NCI-H128 (cell line): ENCODE results near the gene MTO1.
A peak's percentile ranks its signal among the peaks of the same experiment; 100 is the strongest.
"Not testable (repeated sequence)": the region's sequence is repeated elsewhere in the genome, so short reads cannot be mapped to it uniquely, and the experiment has no call there.

Experiments used
- DNase-seq: peaks from one replicate; lab custom pipeline; 2025; ENCODE audit not compliant: unreplicated experiment; lab: John Stamatoyannopoulos, UW

The MTO1 gene

DNA sequence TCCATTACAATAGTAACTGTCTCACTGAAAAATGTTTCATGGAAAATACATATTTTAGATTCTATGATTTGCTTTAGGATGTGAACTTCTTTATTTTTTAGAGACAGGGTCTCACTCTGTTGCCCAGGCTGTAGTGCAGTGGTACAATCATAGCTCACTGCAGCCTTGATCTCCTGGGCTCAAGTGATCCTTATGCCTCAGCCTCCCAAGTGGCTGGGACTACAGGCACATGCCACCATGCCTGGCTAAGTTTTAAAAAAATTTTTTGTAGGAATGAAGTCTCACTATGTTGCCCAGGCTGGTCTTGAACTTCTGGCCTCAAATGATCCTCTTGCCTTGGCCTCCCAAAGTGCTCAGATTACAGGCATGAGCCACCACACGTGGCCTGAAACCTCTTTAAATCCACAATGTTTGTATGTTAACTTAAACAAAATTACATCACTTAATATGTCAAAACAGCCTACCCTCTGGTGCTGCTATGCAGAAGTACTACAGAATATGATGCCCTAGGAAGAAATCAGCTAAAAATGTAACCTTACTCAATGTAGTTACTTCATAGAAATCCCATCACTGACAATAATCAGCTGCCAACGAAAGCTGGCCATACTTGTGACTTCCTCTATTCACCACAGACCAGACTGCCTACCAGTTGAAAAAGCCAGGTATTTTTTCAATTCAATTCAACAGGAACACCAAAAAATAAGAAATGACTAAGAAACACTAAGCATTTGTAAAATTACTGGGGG, 41.7 kb downstream of the MTO1 start:
- DNase-seq: no peak

DNA sequence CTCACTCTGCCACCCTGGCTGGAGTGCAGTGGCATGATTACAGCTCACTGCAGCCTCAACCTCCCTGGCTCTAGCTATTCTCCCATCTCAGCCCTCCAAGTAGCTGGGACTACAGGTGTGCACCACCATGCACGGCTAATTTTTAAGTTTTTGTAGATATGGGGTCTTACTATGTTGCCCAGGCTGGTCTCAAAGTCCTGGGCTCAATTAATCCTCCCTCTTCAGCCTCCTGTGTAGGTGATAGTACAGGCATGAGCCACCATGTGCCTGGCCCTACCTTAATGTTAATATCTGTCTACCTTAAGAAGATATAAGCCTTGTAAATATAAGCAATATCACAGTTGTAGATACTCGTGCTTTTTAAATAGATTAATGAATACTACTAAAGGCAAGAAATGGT, 42.6 kb downstream of the MTO1 start:
- DNase-seq: no peak

- DNase-seq: no peak
These were observed 43.6 kb downstream of the MTO1 start for GRCh38 chr6:73505142-73505541.

- DNase-seq: not testable (repeated sequence)
These were observed 44.2 kb downstream of the MTO1 start for GRCh38 chr6:73505705-73506104.

- DNase-seq: no peak
These were observed 44.7 kb downstream of the MTO1 start for GRCh38 chr6:73506246-73506645.

DNA sequence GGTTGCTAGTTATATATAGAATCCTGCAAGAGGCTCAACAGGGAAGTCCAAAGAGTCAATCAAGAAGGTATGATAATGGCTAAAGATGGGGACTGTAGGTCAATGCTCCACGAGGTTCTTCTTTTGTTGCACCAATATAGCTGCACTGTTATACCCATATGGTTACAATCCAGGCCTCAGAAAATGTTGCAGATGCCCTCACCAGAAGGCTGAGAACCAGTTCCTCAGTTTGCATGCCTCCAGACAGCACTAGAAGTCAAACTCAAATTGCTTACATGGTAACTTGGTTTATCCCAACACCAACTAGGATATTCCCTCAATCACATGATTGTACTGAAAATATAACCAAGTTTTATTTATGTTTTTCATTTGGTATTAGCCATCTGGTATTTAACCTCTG, 47.2 kb downstream of the MTO1 start:
- DNase-seq: no peak

- DNase-seq: no peak
These were observed 48.3 kb downstream of the MTO1 start for GRCh38 chr6:73509851-73510250.

- no peak for DNase-seq
These were observed 50.3 kb downstream of the MTO1 start for GRCh38 chr6:73511796-73512195.

DNA sequence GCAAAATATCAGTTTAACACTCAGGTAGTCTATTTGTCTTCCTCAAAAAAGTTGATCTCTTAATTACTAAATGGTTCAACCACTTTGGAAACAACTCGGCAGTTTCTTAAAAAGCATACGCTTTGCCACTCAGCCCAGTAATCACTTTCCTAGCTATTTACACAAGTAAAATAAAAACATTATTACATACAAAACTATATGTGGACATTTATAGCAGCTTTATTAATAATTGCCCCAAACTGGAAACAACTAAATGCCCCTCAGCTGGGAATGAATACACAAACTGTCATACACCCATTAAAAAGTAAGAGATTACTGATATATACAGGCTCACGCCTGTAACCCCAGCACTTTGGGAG, 51.9 kb downstream of the MTO1 start:
- DNase-seq: no peak

- no peak for DNase-seq
These were observed 53.2 kb downstream of the MTO1 start for GRCh38 chr6:73514746-73515110.

GRCh38 chr6:73515204-73515655, 53.7 kb downstream of the MTO1 start:
- DNase-seq: no peak

- DNase-seq: no peak
These were observed 55.3 kb downstream of the MTO1 start for GRCh38 chr6:73516514-73517489.

DNA sequence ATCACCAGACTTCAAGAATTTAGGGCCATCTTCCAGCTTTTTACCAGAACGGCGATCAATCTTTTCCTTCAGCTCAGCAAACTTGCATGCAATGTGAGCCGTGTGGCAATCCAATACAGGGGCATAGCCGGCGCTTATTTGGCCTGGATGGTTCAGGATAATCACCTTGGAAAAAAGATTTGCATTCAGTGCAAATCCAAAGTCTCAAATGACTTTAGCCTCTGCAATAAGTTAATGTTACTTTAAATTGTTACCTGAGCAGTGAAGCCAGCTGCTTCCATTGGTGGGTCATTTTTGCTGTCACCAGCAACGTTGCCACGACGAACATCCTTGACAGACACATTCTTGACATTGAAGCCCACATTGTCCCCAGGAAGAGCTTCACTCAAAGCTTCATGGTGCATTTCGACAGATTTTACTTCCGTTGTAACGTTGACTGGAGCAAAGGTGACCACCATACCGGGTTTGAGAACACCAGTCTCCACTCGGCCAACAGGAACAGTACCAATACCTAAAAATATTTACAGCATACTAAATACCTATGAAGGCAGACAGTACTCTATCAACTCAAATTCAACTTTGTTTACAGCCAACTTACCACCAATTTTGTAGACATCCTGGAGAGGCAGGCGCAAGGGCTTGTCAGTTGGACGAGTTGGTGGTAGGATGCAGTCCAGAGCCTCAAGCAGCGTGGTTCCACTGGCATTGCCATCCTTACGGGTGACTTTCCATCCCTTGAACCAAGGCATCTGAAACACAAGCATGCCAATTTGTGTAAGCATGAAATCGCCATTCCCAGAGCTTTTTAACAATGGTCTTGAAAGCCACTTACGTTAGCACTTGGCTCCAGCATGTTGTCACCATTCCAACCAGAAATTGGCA, 56.8 kb downstream of the MTO1 start:
- not testable (repeated sequence) for DNase-seq

DNA sequence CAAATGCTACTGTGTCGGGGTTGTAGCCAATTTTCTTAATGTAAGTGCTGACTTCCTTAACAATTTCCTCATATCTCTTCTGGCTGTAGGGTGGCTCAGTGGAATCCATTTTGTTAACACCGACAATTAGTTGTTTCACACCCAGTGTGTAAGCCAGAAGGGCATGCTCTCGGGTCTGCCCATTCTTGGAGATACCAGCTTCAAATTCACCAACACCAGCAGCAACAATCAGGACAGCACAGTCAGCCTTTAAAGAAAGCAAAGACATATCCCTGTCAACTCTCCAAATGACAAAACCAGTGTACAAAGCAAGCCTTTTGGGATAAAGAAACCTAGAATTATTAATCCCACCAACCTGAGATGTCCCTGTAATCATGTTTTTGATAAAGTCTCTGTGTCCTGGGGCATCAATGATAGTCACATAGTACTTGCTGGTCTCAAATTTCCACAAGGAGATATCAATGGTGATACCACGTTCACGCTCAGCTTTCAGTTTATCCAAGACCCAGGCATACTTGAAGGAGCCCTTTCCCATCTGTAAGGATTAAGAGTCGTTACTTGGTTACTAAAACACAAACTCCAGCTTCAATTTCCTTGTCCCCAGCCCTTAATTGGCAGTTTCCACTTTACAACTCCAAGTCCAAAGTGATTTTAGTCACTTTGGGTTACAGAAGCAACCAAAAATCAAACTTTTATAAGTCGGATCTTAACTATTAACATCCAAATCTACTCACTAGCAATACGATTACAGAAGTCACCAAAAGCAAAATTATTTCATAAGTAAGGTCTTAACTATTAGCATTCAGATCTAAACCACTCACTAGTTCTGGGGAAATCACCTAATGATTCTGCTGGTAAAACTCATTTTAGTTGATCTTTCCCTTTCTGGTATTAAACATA, 57.7 kb downstream of the MTO1 start:
- DNase-seq: not testable (repeated sequence)

GRCh38 chr6:73519926-73520687, 58.6 kb downstream of the MTO1 start:
- peak; percentile 30 for DNase-seq

DNA sequence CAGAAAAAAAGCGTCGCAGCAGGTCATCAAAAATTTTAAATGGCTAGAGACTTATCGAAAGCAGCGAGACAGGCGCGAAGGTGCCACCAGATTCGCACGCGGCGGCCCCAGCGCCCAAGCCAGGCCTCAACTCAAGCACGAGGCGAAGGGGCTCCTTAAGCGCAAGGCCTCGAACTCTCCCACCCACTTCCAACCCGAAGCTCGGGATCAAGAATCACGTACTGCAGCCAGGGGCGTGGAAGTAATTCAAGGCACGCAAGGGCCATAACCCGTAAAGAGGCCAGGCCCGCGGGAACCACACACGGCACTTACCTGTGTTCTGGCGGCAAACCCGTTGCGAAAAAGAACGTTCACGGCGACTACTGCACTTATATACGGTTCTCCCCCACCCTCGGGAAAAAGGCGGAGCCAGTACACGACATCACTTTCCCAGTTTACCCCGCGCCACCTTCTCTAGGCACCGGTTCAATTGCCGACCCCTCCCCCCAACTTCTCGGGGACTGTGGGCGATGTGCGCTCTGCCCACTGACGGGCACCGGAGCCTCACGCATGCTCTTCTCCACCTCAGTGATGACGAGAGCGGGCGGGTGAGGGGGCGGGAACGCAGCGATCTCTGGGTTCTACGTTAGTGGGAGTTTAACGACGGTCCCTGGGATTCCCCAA, 59.3 kb downstream of the MTO1 start, which contains the start of gene EEF1A1:
EEF1A1 (minus strand) TSS at position 345 of the 663 bp plus-strand sequence. CDS start 1,006 bp downstream, outside the sequence.
- DNase-seq: peak; percentile 99

- no peak for DNase-seq
These were observed 59.9 kb downstream of the MTO1 start for GRCh38 chr6:73521351-73521985.

DNA sequence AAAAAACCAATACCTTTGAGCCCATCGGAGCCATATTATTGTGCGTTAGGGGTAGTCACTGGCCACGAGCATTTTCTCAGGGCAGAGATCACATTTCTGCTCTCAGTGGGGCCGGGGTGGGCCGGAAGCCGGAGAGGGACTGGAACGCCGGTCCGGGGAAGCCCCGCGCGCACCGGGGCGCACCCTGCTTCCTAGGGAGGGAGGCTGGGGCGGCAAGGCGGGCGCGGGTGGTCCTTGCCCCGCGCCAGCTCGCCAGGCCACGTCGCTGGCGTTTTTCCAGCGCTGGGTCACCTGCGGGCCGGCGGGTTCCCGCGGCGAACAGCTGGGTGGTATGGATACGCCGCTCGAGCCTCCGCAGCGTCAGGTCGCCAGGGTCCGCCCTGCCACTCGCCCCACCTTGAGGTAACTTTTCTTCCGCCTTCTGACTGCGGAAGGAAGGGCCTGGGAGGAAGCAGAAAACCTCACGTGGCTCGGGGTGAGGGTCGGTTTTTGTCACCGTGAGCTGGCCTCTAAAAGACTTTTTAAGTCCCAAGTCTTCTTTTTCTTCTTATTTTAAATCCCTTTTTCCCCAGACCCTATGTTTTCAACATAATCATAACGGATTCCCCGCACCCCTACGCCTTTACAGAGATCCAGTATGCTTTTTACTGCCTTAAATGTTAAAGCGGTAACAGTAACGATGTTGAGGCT, 62.0 kb downstream of the MTO1 start:
- no peak for DNase-seq
